ENCODE results near the gene GDF2. TPM values are rescaled to one million over a fixed set of nuclear protein-coding genes. Genes with fewer than 3 reads are reported as not detected.

The GDF2 gene
- total RNA-seq, 1 donor from 2014 or later = not detected

DNA sequence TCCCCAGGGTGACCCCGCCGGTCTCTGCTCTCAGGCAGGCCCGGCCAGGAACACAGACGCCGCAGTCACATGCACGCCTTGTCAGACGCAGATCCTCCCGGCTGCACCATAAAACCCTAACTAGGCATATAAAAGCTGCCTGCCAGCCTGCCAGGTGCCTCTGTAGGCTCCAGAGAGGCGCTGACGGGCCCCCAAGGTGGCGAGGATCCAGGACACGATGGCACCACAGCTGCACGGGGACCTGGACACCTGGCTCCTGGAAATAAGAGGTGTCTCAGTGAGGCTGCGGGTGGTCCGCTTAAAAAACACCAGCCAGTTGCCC is 44.1 kb upstream of the GDF2 start:
- H3K27me3 Mint-ChIP-seq (ENCODE audit: unreplicated experiment) = peaks cover 15% of the 10 kb centered on the region
- H3K27ac Mint-ChIP-seq (ENCODE audit: unreplicated experiment) = no peak overlapping the region
- TF ChIP-seq, protein P1, sequence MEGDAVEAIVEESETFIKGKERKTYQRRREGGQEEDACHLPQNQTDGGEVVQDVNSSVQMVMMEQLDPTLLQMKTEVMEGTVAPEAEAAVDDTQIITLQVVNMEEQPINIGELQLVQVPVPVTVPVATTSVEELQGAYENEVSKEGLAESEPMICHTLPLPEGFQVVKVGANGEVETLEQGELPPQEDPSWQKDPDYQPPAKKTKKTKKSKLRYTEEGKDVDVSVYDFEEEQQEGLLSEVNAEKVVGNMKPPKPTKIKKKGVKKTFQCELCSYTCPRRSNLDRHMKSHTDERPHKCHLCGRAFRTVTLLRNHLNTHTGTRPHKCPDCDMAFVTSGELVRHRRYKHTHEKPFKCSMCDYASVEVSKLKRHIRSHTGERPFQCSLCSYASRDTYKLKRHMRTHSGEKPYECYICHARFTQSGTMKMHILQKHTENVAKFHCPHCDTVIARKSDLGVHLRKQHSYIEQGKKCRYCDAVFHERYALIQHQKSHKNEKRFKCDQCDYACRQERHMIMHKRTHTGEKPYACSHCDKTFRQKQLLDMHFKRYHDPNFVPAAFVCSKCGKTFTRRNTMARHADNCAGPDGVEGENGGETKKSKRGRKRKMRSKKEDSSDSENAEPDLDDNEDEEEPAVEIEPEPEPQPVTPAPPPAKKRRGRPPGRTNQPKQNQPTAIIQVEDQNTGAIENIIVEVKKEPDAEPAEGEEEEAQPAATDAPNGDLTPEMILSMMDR (IDR thresholded peaks at IDR 0.05) = no peak
- H3K9me3 Mint-ChIP-seq (ENCODE audit: unreplicated experiment) = no peaks in the 10 kb centered on the region
- H3K4me1 Mint-ChIP-seq (ENCODE audit: unreplicated experiment) = no peaks in the 10 kb centered on the region
- H3K36me3 Mint-ChIP-seq (ENCODE audit: unreplicated experiment) = no peaks in the 10 kb centered on the region
- H3K4me3 Mint-ChIP-seq (ENCODE audit: unreplicated experiment) = no peak overlapping the region
- DNase-seq (ENCODE audit: extremely low spot score, unreplicated experiment) = peak; percentile 82

DNA sequence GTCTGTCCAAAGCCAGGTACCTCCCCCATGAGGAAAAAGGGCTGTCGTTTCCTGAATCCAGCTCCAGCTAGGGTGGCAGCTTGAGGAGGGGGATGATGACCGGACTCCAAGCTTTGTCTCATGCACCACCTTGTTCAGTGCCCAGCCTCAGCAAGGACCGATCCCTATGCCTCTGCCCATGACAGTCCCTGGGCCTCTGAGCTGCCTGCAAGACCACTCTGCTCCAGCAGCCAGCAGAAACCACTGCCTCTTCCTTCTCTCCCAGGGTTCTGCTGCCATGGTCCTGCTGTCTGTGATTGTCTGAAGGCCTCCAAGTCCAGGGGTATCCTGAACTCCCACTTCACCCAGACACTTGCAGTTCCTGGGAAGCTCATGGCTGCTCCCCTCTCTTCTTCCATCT is 43.5 kb upstream of the GDF2 start:
- Mint-ChIP-seq H3K27me3 (ENCODE audit: unreplicated experiment) (peaks cover 15% of the 10 kb centered on the region), H3K4me3 (ENCODE audit: unreplicated experiment) (no peak overlapping the region), H3K9me3 (ENCODE audit: unreplicated experiment) (no peaks in the 10 kb centered on the region), H3K27ac (ENCODE audit: unreplicated experiment) (no peak overlapping the region), H3K36me3 (ENCODE audit: unreplicated experiment) (no peaks in the 10 kb centered on the region), H3K4me1 (ENCODE audit: unreplicated experiment) (no peaks in the 10 kb centered on the region)
- DNase-seq (ENCODE audit: extremely low spot score, unreplicated experiment) = peak; percentile 66
- TF ChIP-seq, protein P1 (IDR thresholded peaks at IDR 0.05) = no peak

DNA sequence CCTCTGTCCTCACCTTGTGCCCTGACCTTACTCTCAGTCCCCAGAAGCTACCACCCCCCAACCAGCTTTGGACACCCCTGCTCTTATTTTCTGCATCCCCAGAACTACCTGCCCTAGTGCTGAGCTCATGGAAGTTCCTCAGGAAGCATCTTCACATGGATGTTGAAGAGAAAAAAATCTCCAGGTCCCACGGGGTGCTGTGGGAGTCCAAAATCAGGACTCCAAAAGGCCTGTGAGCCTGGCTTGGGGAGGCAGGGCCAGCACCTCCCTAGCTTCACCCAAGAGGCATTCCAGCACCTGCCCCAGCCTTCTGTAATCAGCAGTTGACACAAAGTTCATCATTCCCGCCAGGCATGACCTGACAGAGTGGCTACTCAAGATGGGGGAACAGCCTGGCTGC is 43.0 kb upstream of the GDF2 start:
- H3K4me3 Mint-ChIP-seq (ENCODE audit: unreplicated experiment) = no peak overlapping the region

DNA sequence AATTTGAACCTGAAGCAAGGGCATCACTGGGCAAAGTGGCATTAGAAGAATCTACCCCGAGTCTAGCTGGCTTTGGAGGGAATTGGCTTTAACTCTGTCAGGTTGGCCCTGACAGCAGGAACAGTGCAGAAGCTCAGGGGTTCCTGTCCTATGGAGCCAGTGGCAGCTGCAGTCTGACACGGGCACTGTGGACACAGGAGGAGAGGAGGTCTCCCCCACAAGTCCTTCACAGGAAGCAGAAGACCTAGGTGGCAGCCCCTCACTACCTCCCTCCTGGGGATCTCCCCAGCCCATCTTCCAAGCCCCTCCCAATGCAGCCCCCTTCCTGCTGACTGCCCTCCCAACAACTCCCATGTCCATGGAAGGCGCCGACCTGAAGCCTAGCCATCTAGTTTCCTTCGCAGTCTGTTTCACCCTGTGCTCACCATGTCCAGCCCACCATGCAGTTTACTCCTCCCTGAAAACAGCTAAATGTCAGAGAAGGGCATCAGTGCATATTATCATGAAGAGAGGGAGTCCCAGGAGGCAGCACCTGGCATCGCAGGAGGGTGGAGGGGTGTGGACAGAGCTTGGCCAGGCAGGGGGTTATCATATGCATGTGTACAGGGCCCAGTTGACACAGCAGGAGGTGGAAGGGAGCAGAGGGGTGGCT is 40.1 kb upstream of the GDF2 start:
- TF ChIP-seq, protein P1 (IDR thresholded peaks at IDR 0.05) = no peak
- H3K9me3 Mint-ChIP-seq (ENCODE audit: unreplicated experiment) = no peaks in the 10 kb centered on the region
- peaks cover 18% of the 10 kb centered on the region for H3K27me3 Mint-ChIP-seq (ENCODE audit: unreplicated experiment)
- no peak overlapping the region for H3K4me3 Mint-ChIP-seq (ENCODE audit: unreplicated experiment)
- peak; percentile 57 for DNase-seq (ENCODE audit: extremely low spot score, unreplicated experiment)
- H3K27ac Mint-ChIP-seq (ENCODE audit: unreplicated experiment) = no peak overlapping the region
- no peaks in the 10 kb centered on the region for H3K36me3 Mint-ChIP-seq (ENCODE audit: unreplicated experiment)
- H3K4me1 Mint-ChIP-seq (ENCODE audit: unreplicated experiment) = no peaks in the 10 kb centered on the region

More for the DNA sequence above, 43.0 kb upstream of the GDF2 start:
- no peaks in the 10 kb centered on the region for H3K36me3 Mint-ChIP-seq (ENCODE audit: unreplicated experiment)
- peak; percentile 80 for DNase-seq (ENCODE audit: extremely low spot score, unreplicated experiment)
- H3K27me3 Mint-ChIP-seq (ENCODE audit: unreplicated experiment) = peaks cover 15% of the 10 kb centered on the region
- TF ChIP-seq, protein P1 (IDR thresholded peaks at IDR 0.05) = no peak
- H3K4me1 Mint-ChIP-seq (ENCODE audit: unreplicated experiment) = no peaks in the 10 kb centered on the region
- H3K9me3 Mint-ChIP-seq (ENCODE audit: unreplicated experiment) = no peaks in the 10 kb centered on the region
- H3K27ac Mint-ChIP-seq (ENCODE audit: unreplicated experiment) = no peak overlapping the region

DNA sequence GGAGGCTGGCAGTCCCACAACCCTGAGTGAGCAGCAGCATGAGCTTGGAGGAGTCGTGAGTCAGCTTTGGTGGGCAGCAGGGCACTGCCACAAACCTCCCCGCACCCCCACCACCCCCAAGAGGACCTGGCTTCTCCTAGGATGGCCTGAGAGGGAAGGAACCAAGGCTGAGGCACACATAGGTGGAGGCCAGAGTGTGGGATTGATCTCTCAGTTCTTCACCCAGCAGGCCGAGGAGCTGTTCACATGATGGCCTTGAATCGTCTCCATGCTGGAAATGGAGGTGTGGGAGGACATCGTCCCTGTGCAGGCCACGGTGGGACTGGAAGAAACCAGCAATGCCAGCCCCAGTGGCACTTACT is 39.6 kb upstream of the GDF2 start:
- no peak overlapping the region for H3K27ac Mint-ChIP-seq (ENCODE audit: unreplicated experiment)
- peak; percentile 48 for DNase-seq (ENCODE audit: extremely low spot score, unreplicated experiment)
- H3K9me3 Mint-ChIP-seq (ENCODE audit: unreplicated experiment) = no peaks in the 10 kb centered on the region
- no peaks in the 10 kb centered on the region for H3K4me1 Mint-ChIP-seq (ENCODE audit: unreplicated experiment)
- no peaks in the 10 kb centered on the region for H3K36me3 Mint-ChIP-seq (ENCODE audit: unreplicated experiment)
- TF ChIP-seq, protein P1 (IDR thresholded peaks at IDR 0.05) = no peak
- H3K4me3 Mint-ChIP-seq (ENCODE audit: unreplicated experiment) = no peak overlapping the region
- H3K27me3 Mint-ChIP-seq (ENCODE audit: unreplicated experiment) = peaks cover 18% of the 10 kb centered on the region
